ENCODE results near the gene ACMSD. TPM values are rescaled to one million over a fixed set of nuclear protein-coding genes. Genes with fewer than 3 reads are reported as not detected.

The ACMSD gene
- polyA plus RNA-seq, 2 of the 4 experiments (the other 2 are of a cell fraction), result 0.09 TPM; not detected in 1

DNA sequence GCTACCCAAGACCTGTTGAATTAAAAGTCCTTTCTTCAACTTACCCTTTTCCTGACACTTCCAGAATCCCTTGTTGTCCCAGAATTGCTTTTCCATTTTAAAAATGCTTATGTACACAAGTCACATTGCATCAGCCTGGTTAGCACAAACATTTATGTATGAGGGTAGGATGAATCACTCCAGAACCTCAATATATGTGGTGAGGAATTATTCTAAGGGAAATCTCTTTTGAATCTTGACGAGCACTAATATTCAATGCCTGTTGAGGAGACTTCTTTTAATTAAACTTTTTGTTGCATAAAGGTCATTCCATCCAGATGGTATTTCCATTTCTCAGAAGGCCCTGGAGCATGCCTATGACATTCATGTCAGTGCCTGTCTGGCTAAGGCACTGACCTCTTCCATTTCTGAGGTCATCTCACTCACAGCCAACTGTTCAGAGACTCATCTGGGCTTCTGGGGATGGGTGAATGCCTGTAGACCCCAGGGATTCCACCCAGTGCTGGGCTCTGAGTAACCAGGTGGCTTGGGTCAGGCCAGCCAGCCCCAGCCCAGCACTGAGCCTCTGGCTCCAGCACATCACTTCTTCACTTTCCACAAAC lies 28.2 kb downstream of the ACMSD start:
- no peak for FAIRE-seq
- peak in 1 of 2 experiments; percentile 16 for DNase-seq (ENCODE audit: low read depth in 1 of 2, low spot score in 1 of 2)
- ChIA-PET POLR2A (no interaction called here), CTCF (no interaction called here)
- Histone ChIP-seq H3K4me1 (peaks cover 17% of the 10 kb centered on the region), H3K4me3 (no peak overlapping the region), H3K9me3 (no peaks in the 10 kb centered on the region), H3K4me2 (peak overlapping the region; percentile 55), H3K27ac (peak overlapping the region; percentile 49 to 57; a peak in 4 of 6 replicates)
- TF ChIP-seq, protein P1, sequence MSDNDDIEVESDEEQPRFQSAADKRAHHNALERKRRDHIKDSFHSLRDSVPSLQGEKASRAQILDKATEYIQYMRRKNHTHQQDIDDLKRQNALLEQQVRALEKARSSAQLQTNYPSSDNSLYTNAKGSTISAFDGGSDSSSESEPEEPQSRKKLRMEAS (IDR thresholded peaks at IDR 0.05), result no peak
- TF ChIP-seq CEBPB (IDR thresholded peaks at IDR 0.05), result 0 out of 4 replicates have a peak, but pooled peaks of 1 of the 2 experiments have one; percentile 8
- TF ChIP-seq FOXS1 (CRISPR knock-in tag; IDR thresholded peaks at IDR 0.05), result no peak
- peak in 1 of 2 experiments; percentile 30; a peak in 1 of 6 replicates for ATAC-seq
- 38% methylated on average over 1 of the region's 1 CpG for WGBS (ENCODE audit: missing lambda C conversion rate)

DNA sequence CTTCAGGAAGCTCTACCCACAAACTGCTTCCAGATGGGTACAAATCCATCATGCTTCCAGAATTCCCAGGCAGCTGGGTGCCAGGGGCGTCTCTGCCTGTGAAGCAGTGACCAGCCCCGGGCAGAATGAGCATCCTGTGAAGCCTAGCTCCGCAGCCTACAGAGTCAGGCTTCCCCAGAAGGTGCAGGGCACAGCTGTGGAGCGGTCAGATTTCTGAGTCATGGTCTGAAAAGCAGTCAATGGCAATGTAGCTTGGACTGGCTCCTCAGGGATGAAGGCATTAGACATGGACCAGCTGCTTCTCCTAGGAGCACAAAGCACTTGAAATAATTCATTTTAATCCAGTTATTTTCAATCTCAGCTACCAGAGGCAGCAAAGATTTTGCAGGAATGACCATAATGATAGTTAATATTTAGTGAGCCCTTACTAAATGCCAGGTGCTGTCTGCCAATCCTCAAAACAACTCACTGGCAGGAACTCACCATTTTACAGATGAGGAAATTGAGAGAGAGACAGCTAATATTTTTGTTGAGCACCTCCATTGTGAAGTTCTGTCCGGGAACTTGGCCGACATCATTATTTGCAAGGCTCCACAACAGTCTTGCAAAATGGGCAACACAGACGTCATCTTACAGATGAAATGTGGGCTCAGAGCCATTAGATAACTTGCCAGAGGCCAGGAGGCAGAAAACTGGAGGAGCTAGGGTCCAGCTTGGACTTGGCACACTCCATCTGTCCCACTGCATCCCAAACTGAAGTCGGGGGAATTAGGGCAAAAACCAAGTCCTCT lies 31.7 kb downstream of the ACMSD start:
- DNase-seq (ENCODE audit: low read depth in 1 of 2, low spot score in 1 of 2), result no peak
- FAIRE-seq, result no peak
- Histone ChIP-seq H3K4me1 (peaks cover 17% of the 10 kb centered on the region), H3K27ac (no peak overlapping the region), H3K4me2 (no peak overlapping the region), H3K9me3 (no peaks in the 10 kb centered on the region), H3K4me3 (no peak overlapping the region)
- ChIA-PET POLR2A (interaction anchor here (0.9 kb wide), 1 partner anchor 48 kb away, joined by 3 read pairs; the partner anchor contains the start of gene CCNT2), CTCF (interaction anchor here (1.3 kb wide), 1 partner anchor 13 kb away, joined by 3 read pairs; no protein-coding TSS in a partner anchor)
- WGBS (ENCODE audit: missing lambda C conversion rate), result 36% methylated on average over 8 of the region's 8 CpGs
- no peak for TF ChIP-seq TFCP2L1 (CRISPR knock-in tag; IDR thresholded peaks at IDR 0.05)
- no peak for TF ChIP-seq E2F6 (IDR thresholded peaks at IDR 0.05; ENCODE audit: borderline replicate concordance, low read depth)
- no peak for TF ChIP-seq HEYL (CRISPR knock-in tag; IDR thresholded peaks at IDR 0.05)
- no peak for TF ChIP-seq NR3C1 (IDR thresholded peaks at IDR 0.05)
- TF ChIP-seq NPAS2 (CRISPR knock-in tag; IDR thresholded peaks at IDR 0.05; ENCODE audit: borderline replicate concordance), result no peak
- no peak for TF ChIP-seq MAFK (IDR thresholded peaks at IDR 0.05; ENCODE audit: partially characterized antibody)
- TF ChIP-seq, protein P2, sequence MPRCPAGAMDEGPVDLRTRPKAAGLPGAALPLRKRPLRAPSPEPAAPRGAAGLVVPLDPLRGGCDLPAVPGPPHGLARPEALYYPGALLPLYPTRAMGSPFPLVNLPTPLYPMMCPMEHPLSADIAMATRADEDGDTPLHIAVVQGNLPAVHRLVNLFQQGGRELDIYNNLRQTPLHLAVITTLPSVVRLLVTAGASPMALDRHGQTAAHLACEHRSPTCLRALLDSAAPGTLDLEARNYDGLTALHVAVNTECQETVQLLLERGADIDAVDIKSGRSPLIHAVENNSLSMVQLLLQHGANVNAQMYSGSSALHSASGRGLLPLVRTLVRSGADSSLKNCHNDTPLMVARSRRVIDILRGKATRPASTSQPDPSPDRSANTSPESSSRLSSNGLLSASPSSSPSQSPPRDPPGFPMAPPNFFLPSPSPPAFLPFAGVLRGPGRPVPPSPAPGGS (IDR thresholded peaks at IDR 0.05), result no peak
- ATAC-seq, result no peak

GRCh38 chr2:134873152-134873551 lies 34.7 kb downstream of the ACMSD start:
- Histone ChIP-seq H3K9me3 (no peaks in the 10 kb centered on the region), H3K4me3 (no peak overlapping the region), H3K4me1 (no peaks in the 10 kb centered on the region), H3K4me2 (no peak overlapping the region), H3K27ac (no peak overlapping the region)
- FAIRE-seq (no peak), ATAC-seq (no peak), DNase-seq (ENCODE audit: low read depth in 1 of 2, low spot score in 1 of 2) (no peak)
- CTCF ChIA-PET, result no interaction called here
- 80% methylated on average over 2 of the region's 2 CpGs for WGBS (ENCODE audit: missing lambda C conversion rate)
- POLR2A ChIA-PET, result no interaction called here
- TF ChIP-seq TFCP2L1 (CRISPR knock-in tag; IDR thresholded peaks at IDR 0.05) (no peak), MAFK (IDR thresholded peaks at IDR 0.05; ENCODE audit: partially characterized antibody) (peak; percentile 93)

- DNase-seq (ENCODE audit: low read depth in 1 of 2, low spot score in 1 of 2), result no peak
- no peak overlapping the region for H3K4me3 ChIP-seq
- H3K9me3 ChIP-seq, result peaks cover 4% of the 10 kb centered on the region; the same call in 1 of the 3 replicates
- H3K4me1 ChIP-seq, result no peaks in the 10 kb centered on the region
- H3K4me2 ChIP-seq, result no peak overlapping the region
- FAIRE-seq, result no peak
- WGBS (ENCODE audit: missing lambda C conversion rate), result 72% methylated on average over 1 of the region's 1 CpG
- ChIA-PET POLR2A (no interaction called here), CTCF (no interaction called here)
- no peak for ATAC-seq
- no peak overlapping the region for H3K27ac ChIP-seq
- TF ChIP-seq ATOH8 (CRISPR knock-in tag; IDR thresholded peaks at IDR 0.05; ENCODE audit: low read depth) (no peak), ZC3H11A (IDR thresholded peaks at IDR 0.05) (no peak), BHLHE40 (IDR thresholded peaks at IDR 0.05; ENCODE audit: low read depth, low read length) (no peak), JUNB (IDR thresholded peaks at IDR 0.05) (no peak), EHF (CRISPR knock-in tag; IDR thresholded peaks at IDR 0.05) (no peak), CBX2 (IDR thresholded peaks at IDR 0.05; ENCODE audit: borderline replicate concordance, low read depth) (no peak), ZNF302 (CRISPR knock-in tag; IDR thresholded peaks at IDR 0.05) (no peak)
- TF ChIP-seq, protein P3, sequence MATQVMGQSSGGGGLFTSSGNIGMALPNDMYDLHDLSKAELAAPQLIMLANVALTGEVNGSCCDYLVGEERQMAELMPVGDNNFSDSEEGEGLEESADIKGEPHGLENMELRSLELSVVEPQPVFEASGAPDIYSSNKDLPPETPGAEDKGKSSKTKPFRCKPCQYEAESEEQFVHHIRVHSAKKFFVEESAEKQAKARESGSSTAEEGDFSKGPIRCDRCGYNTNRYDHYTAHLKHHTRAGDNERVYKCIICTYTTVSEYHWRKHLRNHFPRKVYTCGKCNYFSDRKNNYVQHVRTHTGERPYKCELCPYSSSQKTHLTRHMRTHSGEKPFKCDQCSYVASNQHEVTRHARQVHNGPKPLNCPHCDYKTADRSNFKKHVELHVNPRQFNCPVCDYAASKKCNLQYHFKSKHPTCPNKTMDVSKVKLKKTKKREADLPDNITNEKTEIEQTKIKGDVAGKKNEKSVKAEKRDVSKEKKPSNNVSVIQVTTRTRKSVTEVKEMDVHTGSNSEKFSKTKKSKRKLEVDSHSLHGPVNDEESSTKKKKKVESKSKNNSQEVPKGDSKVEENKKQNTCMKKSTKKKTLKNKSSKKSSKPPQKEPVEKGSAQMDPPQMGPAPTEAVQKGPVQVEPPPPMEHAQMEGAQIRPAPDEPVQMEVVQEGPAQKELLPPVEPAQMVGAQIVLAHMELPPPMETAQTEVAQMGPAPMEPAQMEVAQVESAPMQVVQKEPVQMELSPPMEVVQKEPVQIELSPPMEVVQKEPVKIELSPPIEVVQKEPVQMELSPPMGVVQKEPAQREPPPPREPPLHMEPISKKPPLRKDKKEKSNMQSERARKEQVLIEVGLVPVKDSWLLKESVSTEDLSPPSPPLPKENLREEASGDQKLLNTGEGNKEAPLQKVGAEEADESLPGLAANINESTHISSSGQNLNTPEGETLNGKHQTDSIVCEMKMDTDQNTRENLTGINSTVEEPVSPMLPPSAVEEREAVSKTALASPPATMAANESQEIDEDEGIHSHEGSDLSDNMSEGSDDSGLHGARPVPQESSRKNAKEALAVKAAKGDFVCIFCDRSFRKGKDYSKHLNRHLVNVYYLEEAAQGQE (IDR thresholded peaks at IDR 0.05), result no peak
- TF ChIP-seq, protein P4, sequence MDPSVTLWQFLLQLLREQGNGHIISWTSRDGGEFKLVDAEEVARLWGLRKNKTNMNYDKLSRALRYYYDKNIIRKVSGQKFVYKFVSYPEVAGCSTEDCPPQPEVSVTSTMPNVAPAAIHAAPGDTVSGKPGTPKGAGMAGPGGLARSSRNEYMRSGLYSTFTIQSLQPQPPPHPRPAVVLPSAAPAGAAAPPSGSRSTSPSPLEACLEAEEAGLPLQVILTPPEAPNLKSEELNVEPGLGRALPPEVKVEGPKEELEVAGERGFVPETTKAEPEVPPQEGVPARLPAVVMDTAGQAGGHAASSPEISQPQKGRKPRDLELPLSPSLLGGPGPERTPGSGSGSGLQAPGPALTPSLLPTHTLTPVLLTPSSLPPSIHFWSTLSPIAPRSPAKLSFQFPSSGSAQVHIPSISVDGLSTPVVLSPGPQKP (IDR thresholded peaks at IDR 0.05; ENCODE audit: low read depth, low read length), result no peak
- TF ChIP-seq, protein P5, sequence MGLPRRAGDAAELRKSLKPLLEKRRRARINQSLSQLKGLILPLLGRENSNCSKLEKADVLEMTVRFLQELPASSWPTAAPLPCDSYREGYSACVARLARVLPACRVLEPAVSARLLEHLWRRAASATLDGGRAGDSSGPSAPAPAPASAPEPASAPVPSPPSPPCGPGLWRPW (IDR thresholded peaks at IDR 0.05), result no peak
Measured at GRCh38 chr2:134875309-134875708, 36.9 kb downstream of the ACMSD start.
